Adrenal gland (tissue), 5 donors: ENCODE measurements around the gene SH3BP1.

ENCODE experiments used
- CTCF ChIP-seq, 6 experiments: fragments of 450-650 bp in 4 of 6; fragments of 200-600 bp in 2 of 6; sonication (generic) in 1 of 6; IDR thresholded peaks; 1 replicate in 5 of 6; 2 replicates in 1 of 6; pipeline versions ENCODE4 v1.5.1 to v1.8.0; 2016 to 2021; ENCODE audit warnings: antibody characterized with exemption in 6 of 6, mild to moderate bottlenecking in 2 of 6, moderate library complexity in 1 of 6
- POLR2A ChIP-seq, 2 donors: fragments of 450-650 bp; IDR thresholded peaks; one replicate each; pipeline ENCODE4 v1.6.1; 2017; ENCODE audit warnings: antibody characterized with exemption in 2 of 2, mild to moderate bottlenecking in 2 of 2, moderate library complexity in 1 of 2
- donor health status: DM: no; HTN: no; CAD: no.

GRCh38 chr22:37635157-37635556, 4.3 kb upstream of the SH3BP1 start:
- TF ChIP-seq CTCF (IDR thresholded peaks at IDR 0.05) = no peak
- TF ChIP-seq POLR2A (IDR thresholded peaks at IDR 0.05) = no peak
